ENCODE measurements around the gene FBLN5.
A peak's percentile ranks its signal among the peaks of the same experiment; 100 is the strongest.

Gene FBLN5

DNA sequence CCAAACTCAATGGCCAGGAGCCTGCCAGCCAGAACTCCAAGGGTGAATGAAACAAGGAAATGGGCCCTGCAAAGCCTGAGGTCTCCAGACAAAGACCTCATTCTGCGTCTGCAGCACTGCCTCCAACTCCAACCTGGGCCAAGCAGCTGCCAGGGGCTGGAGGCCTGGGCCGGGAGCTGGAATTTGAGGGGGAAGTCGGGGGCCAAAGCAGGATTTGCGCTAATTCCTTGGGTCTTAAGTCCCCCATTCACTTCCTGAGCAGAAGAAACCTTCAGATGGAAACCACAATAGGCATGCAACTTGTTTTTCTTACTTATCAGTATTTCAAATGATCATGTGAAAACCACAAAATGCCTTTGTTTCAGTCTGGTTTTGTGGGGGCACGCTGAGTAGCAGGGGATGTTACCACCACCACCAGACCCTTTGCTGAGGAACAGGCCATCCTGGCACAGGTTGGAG, 57.2 kb downstream of the FBLN5 start:
- Histone ChIP-seq H3K4me1 (ENCODE audit: control insufficient read depth in 2 of 2, insufficient read depth in 1 of 2, low read depth in 1 of 2, low read length in 2 of 2) (peaks cover 0 to 6% of the 10 kb centered on the region in 2 donors), H3K79me1 (ENCODE audit: low read depth, low read length) (no peaks in the 10 kb centered on the region), H3K4me3 (ENCODE audit: low read length in 2 of 2) (no peak overlapping the region), H3K4ac (ENCODE audit: low read length) (no peak overlapping the region), H4K91ac (ENCODE audit: low read depth, low read length, poor library complexity) (no peak overlapping the region), H2BK12ac (ENCODE audit: low read length) (peak overlapping the region; percentile 42), H3K14ac (ENCODE audit: low read length) (no peak overlapping the region), H3K9me3 (replicated peaks in 1 of 2; ENCODE audit: control insufficient read depth in 2 of 2, insufficient read depth in 1 of 2, low read depth in 1 of 2, low read length in 2 of 2) (no peaks in the 10 kb centered on the region), H2AFZ (ENCODE audit: low read length) (no peak overlapping the region), H2BK15ac (ENCODE audit: low read length) (no peak overlapping the region), H4K8ac (ENCODE audit: low read depth, low read length) (no peak overlapping the region), H3K4me2 (ENCODE audit: insufficient read depth, low read length, poor library complexity, severe bottlenecking) (no peak overlapping the region), H3K36me3 (replicated peaks in 1 of 2; ENCODE audit: control insufficient read depth in 2 of 2, insufficient read depth in 2 of 2, low read length in 2 of 2) (no peaks in the 10 kb centered on the region), H3K27ac (replicated peaks; ENCODE audit: low read length) (no peak overlapping the region), H2BK5ac (ENCODE audit: low read length) (no peak overlapping the region), H3K27me3 (ENCODE audit: control insufficient read depth in 3 of 3, insufficient read depth in 3 of 3, low read depth in 1 of 3, low read length in 3 of 3) (peaks cover 0 to 11% (median 0%) of the 10 kb centered on the region in 3 experiments), H3K18ac (ENCODE audit: low read length) (no peak overlapping the region), H3K9ac (ENCODE audit: low read depth, low read length, poor library complexity) (no peak overlapping the region), H3K23ac (ENCODE audit: low read depth, low read length, poor library complexity) (no peak overlapping the region), H2AK5ac (ENCODE audit: low read depth, low read length) (no peak overlapping the region), H2BK120ac (ENCODE audit: low read depth, low read length) (no peak overlapping the region)
- WGBS, 2 donors (ENCODE audit: extremely low coverage in 2 of 2, insufficient read length in 2 of 2, insufficient replicate concordance in 1 of 2), result no CpG with 5 or more reads among the region's 5 CpGs
- no peak for DNase-seq (ENCODE audit: low spot score)

DNA sequence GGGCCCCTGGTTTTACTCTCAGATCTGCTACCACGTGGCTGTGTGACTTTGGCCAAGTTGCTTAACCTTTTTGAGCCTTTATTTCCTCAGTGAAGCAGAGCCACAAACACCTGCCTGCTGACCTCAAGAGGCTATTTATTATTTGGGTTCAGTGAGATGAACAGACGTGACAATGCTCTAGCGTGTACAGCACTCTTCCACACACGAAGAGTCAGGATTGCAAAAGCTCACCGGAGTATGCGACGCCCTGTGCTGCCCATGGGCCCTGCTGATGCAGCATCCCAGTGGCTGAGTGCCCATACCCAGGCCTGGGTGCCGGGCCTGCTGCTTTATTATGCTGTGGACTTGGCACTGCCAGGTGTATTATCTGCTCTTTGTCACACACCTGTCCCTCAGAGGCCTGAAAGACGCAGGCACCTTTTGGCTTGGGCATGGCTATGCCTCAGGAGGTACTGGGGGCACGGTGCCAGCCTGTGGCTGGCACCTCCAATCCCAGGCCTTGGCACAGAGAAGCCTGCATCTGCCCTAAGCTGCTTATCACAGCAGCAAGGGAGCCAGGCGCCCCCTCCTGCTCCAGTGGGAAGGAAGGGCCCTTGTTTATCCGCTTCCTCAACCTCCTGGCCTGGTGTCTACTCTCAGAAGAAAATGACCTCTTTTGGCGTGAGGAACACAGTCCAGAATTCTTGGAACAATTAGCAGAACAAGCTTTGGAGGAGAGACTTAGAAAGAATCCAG, 57.9 kb downstream of the FBLN5 start:
- no peak overlapping the region for H3K18ac ChIP-seq (ENCODE audit: low read length)
- H3K4ac ChIP-seq (ENCODE audit: low read length), result no peak overlapping the region
- no CpG with 5 or more reads among the region's 13 CpGs for WGBS, 2 donors (ENCODE audit: extremely low coverage in 2 of 2, insufficient read length in 2 of 2, insufficient replicate concordance in 1 of 2)
- H3K9ac ChIP-seq (ENCODE audit: low read depth, low read length, poor library complexity), result no peak overlapping the region
- H3K79me1 ChIP-seq (ENCODE audit: low read depth, low read length), result no peaks in the 10 kb centered on the region
- no peaks in the 10 kb centered on the region for H3K36me3 ChIP-seq (replicated peaks in 1 of 2; ENCODE audit: control insufficient read depth in 2 of 2, insufficient read depth in 2 of 2, low read length in 2 of 2)
- no peak overlapping the region for H2AFZ ChIP-seq (ENCODE audit: low read length)
- H4K91ac ChIP-seq (ENCODE audit: low read depth, low read length, poor library complexity), result no peak overlapping the region
- no peak for DNase-seq (ENCODE audit: low spot score)
- H2BK5ac ChIP-seq (ENCODE audit: low read length), result no peak overlapping the region
- H3K14ac ChIP-seq (ENCODE audit: low read length), result no peak overlapping the region
- H3K23ac ChIP-seq (ENCODE audit: low read depth, low read length, poor library complexity), result no peak overlapping the region
- H2BK12ac ChIP-seq (ENCODE audit: low read length), result no peak overlapping the region
- peak overlapping the region; percentile 30 for H2AK5ac ChIP-seq (ENCODE audit: low read depth, low read length)
- no peak overlapping the region for H3K4me3 ChIP-seq (ENCODE audit: low read length in 2 of 2)
- no peak overlapping the region for H3K27ac ChIP-seq (replicated peaks; ENCODE audit: low read length)
- no peak overlapping the region for H2BK120ac ChIP-seq (ENCODE audit: low read depth, low read length)
- peaks cover 0 to 13% (median 0%) of the 10 kb centered on the region in 3 experiments for H3K27me3 ChIP-seq (ENCODE audit: control insufficient read depth in 3 of 3, insufficient read depth in 3 of 3, low read depth in 1 of 3, low read length in 3 of 3)
- no peaks in the 10 kb centered on the region for H3K9me3 ChIP-seq (replicated peaks in 1 of 2; ENCODE audit: control insufficient read depth in 2 of 2, insufficient read depth in 1 of 2, low read depth in 1 of 2, low read length in 2 of 2)
- H3K4me1 ChIP-seq (ENCODE audit: control insufficient read depth in 2 of 2, insufficient read depth in 1 of 2, low read depth in 1 of 2, low read length in 2 of 2), result peaks cover 0 to 6% of the 10 kb centered on the region in 2 donors
- H2BK15ac ChIP-seq (ENCODE audit: low read length), result no peak overlapping the region
- no peak overlapping the region for H3K4me2 ChIP-seq (ENCODE audit: insufficient read depth, low read length, poor library complexity, severe bottlenecking)
- no peak overlapping the region for H4K8ac ChIP-seq (ENCODE audit: low read depth, low read length)

- H3K9ac ChIP-seq (ENCODE audit: low read depth, low read length, poor library complexity), result no peak overlapping the region
- H4K8ac ChIP-seq (ENCODE audit: low read depth, low read length), result no peak overlapping the region
- no peak overlapping the region for H3K4ac ChIP-seq (ENCODE audit: low read length)
- H3K4me1 ChIP-seq (ENCODE audit: control insufficient read depth in 2 of 2, insufficient read depth in 1 of 2, low read depth in 1 of 2, low read length in 2 of 2), result peaks cover 0 to 6% of the 10 kb centered on the region in 2 donors
- no peak overlapping the region for H3K27ac ChIP-seq (replicated peaks; ENCODE audit: low read length)
- peaks cover 0 to 13% (median 0%) of the 10 kb centered on the region in 3 experiments for H3K27me3 ChIP-seq (ENCODE audit: control insufficient read depth in 3 of 3, insufficient read depth in 3 of 3, low read depth in 1 of 3, low read length in 3 of 3)
- no peak overlapping the region for H2AFZ ChIP-seq (ENCODE audit: low read length)
- no CpG with 5 or more reads among the region's 10 CpGs for WGBS, 2 donors (ENCODE audit: extremely low coverage in 2 of 2, insufficient read length in 2 of 2, insufficient replicate concordance in 1 of 2)
- H3K14ac ChIP-seq (ENCODE audit: low read length), result no peak overlapping the region
- no peak overlapping the region for H3K4me3 ChIP-seq (ENCODE audit: low read length in 2 of 2)
- no peak overlapping the region for H2BK15ac ChIP-seq (ENCODE audit: low read length)
- no peaks in the 10 kb centered on the region for H3K79me1 ChIP-seq (ENCODE audit: low read depth, low read length)
- H3K18ac ChIP-seq (ENCODE audit: low read length), result peak overlapping the region; percentile 51
- H3K36me3 ChIP-seq (replicated peaks in 1 of 2; ENCODE audit: control insufficient read depth in 2 of 2, insufficient read depth in 2 of 2, low read length in 2 of 2), result no peaks in the 10 kb centered on the region
- no peak overlapping the region for H2BK5ac ChIP-seq (ENCODE audit: low read length)
- no peak overlapping the region for H2AK5ac ChIP-seq (ENCODE audit: low read depth, low read length)
- DNase-seq (ENCODE audit: low spot score), result no peak
- H2BK120ac ChIP-seq (ENCODE audit: low read depth, low read length), result no peak overlapping the region
- H3K4me2 ChIP-seq (ENCODE audit: insufficient read depth, low read length, poor library complexity, severe bottlenecking), result no peak overlapping the region
- no peak overlapping the region for H2BK12ac ChIP-seq (ENCODE audit: low read length)
- H3K23ac ChIP-seq (ENCODE audit: low read depth, low read length, poor library complexity), result no peak overlapping the region
- no peak overlapping the region for H4K91ac ChIP-seq (ENCODE audit: low read depth, low read length, poor library complexity)
- no peaks in the 10 kb centered on the region for H3K9me3 ChIP-seq (replicated peaks in 1 of 2; ENCODE audit: control insufficient read depth in 2 of 2, insufficient read depth in 1 of 2, low read depth in 1 of 2, low read length in 2 of 2)
Observed at GRCh38 chr14:91888641-91889476, 58.6 kb downstream of the FBLN5 start.

GRCh38 chr14:91886961-91887360, 60.5 kb downstream of the FBLN5 start:
- no peak overlapping the region for H3K4me2 ChIP-seq (ENCODE audit: insufficient read depth, low read length, poor library complexity, severe bottlenecking)

More at GRCh38 chr14:91886961-91887360, 60.5 kb downstream of the FBLN5 start:
- no peak overlapping the region for H2BK15ac ChIP-seq (ENCODE audit: low read length)
- no peak overlapping the region for H3K27ac ChIP-seq (replicated peaks; ENCODE audit: low read length)
- H3K9ac ChIP-seq (ENCODE audit: low read depth, low read length, poor library complexity), result no peak overlapping the region
- no peak overlapping the region for H3K4ac ChIP-seq (ENCODE audit: low read length)
- no peak overlapping the region for H2BK12ac ChIP-seq (ENCODE audit: low read length)
- no peak overlapping the region for H4K8ac ChIP-seq (ENCODE audit: low read depth, low read length)
- H3K36me3 ChIP-seq (replicated peaks in 1 of 2; ENCODE audit: control insufficient read depth in 2 of 2, insufficient read depth in 2 of 2, low read length in 2 of 2), result no peaks in the 10 kb centered on the region
- H4K91ac ChIP-seq (ENCODE audit: low read depth, low read length, poor library complexity), result no peak overlapping the region
- no peaks in the 10 kb centered on the region for H3K79me1 ChIP-seq (ENCODE audit: low read depth, low read length)
- no peak overlapping the region for H3K23ac ChIP-seq (ENCODE audit: low read depth, low read length, poor library complexity)
- no peak overlapping the region for H2BK120ac ChIP-seq (ENCODE audit: low read depth, low read length)
- H2BK5ac ChIP-seq (ENCODE audit: low read length), result no peak overlapping the region
- peaks cover 0 to 6% of the 10 kb centered on the region in 2 donors for H3K4me1 ChIP-seq (ENCODE audit: control insufficient read depth in 2 of 2, insufficient read depth in 1 of 2, low read depth in 1 of 2, low read length in 2 of 2)
- DNase-seq (ENCODE audit: low spot score), result no peak
- no peak overlapping the region for H2AFZ ChIP-seq (ENCODE audit: low read length)
- peaks cover 0 to 13% (median 0%) of the 10 kb centered on the region in 3 experiments for H3K27me3 ChIP-seq (ENCODE audit: control insufficient read depth in 3 of 3, insufficient read depth in 3 of 3, low read depth in 1 of 3, low read length in 3 of 3)
- H2AK5ac ChIP-seq (ENCODE audit: low read depth, low read length), result no peak overlapping the region
- H3K14ac ChIP-seq (ENCODE audit: low read length), result no peak overlapping the region
- H3K4me3 ChIP-seq (ENCODE audit: low read length in 2 of 2), result no peak overlapping the region
- WGBS, 2 donors (ENCODE audit: extremely low coverage in 2 of 2, insufficient read length in 2 of 2, insufficient replicate concordance in 1 of 2), result no CpG with 5 or more reads among the region's 8 CpGs
- H3K9me3 ChIP-seq (replicated peaks in 1 of 2; ENCODE audit: control insufficient read depth in 2 of 2, insufficient read depth in 1 of 2, low read depth in 1 of 2, low read length in 2 of 2), result no peaks in the 10 kb centered on the region
- H3K18ac ChIP-seq (ENCODE audit: low read length), result no peak overlapping the region

Data from neuronal stem cell (in vitro differentiated cells).